MM.1S (cell line): Measurements from ENCODE around the gene TIAM1.

Source experiments
- CTCF ChIP-seq: fragments of 300-600 bp; sonication (generic); IDR thresholded peaks from 2 replicates; pipeline ENCODE4 v1.5.1; 2016; ENCODE audit warnings: antibody characterized with exemption, low read length, mixed read lengths
- EZH2 ChIP-seq: fragments of 300-600 bp; sonication (generic); optimal IDR thresholded peaks from 2 replicates; pipeline ENCODE3; 2017; ENCODE audit warnings: low read depth, mild to moderate bottlenecking, antibody characterized with exemption, low read length, mixed read lengths

- TF ChIP-seq EZH2 (no peak), CTCF (peak; percentile 66)
These were observed 163.6 kb downstream of the TIAM1 start for GRCh38 chr21:31180256-31181081.
